Limb (tissue), 2 donors: ENCODE data around the gene GTF2I.
"Not testable (repeated sequence)": the region's sequence is repeated elsewhere in the genome, so short reads cannot be mapped to it uniquely, and the experiment has no call there.

Experiments used
- DNase-seq, 2 donors: peaks; one replicate each; pipeline ENCODE4 v3.0.0-alpha.2; 2016; ENCODE audit errors: extremely low spot score in 2 of 2

The GTF2I gene

DNA sequence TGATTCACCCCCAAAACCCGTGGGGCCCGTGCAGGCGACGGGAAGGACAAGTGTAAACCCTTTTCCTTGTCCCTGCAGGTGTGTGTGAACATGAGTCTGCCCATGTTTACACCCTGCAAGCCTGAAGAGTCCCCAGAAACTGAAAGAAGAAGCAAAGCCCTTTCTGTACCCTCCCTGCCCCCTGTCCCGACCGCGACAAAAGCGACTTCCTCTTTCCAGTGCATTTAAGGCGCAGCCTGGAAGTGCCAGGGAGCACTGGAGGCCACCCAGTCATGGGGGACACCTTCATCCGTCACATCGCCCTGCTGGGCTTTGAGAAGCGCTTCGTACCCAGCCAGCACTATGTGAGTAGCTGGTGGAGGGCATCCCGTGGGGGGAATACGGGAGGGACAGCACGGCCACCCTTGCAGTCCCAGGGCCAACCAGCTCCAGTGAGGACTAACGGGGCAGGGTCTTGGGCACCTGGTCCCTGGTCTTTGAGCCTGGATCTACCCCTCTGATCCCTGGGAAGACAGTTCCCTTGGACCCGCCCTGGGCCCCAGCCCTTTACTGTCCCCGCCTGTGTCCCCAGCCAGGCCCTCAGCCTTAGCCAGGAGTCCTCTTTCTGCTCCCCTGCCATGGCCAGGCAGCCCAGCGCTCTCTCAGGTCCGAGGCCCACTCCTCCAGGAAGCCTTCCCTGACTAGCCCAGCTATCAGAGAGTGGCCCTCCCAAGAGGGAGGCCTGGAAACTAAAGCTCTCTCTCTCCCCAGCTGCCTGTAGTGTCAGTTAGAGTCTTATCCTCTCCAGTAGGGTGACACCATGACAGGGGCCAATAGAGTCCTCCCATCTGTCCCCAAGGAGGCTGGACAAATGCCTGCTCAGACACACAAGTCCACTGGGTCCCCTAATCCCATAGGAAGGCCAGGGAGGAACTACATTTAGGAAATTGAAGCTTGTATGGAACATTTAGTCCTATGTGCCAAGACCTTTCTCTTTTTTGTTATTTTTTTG, 116.5 kb downstream of the GTF2I start, which contains the start of gene NCF1:
Gene NCF1, plus strand, starts transcription at position 252 of the 991 bp plus-strand sequence. Its CDS starts 21 bp downstream, at position 273.
- not testable (repeated sequence) for DNase-seq

DNA sequence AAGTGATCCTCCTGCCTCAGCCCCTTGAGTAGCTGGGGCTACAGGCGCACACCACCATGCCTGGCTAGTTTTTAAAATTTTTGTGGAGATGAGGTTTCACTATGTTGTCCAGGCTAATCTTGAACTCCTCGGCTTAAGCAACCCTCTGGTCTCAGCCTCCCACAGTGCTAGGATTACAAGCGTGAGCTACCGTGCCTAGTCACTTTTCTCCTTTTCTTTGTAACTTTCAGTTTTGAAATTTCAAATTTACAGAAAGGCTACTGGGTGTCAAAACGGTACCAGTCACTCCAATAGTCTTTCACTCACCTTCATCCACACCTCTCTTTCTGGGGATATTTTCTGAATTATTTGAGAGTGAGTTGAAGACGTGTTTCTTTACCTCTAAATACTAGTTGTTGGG, 117.6 kb downstream of the GTF2I start:
- not testable (repeated sequence) for DNase-seq

DNA sequence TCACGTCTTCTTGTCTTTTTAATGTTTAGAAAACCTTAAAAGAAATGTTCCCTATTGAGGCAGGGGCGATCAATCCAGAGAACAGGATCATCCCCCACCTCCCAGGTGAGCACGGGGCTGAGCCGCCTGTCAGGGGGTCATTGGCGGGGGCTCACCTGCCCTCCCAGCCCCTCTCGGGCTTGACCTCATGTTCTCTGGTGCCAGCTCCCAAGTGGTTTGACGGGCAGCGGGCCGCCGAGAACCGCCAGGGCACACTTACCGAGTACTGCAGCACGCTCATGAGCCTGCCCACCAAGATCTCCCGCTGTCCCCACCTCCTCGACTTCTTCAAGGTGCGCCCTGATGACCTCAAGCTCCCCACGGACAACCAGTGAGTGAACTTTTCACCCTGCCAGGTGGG, 121.5 kb downstream of the GTF2I start:
- not testable (repeated sequence) for DNase-seq

DNA sequence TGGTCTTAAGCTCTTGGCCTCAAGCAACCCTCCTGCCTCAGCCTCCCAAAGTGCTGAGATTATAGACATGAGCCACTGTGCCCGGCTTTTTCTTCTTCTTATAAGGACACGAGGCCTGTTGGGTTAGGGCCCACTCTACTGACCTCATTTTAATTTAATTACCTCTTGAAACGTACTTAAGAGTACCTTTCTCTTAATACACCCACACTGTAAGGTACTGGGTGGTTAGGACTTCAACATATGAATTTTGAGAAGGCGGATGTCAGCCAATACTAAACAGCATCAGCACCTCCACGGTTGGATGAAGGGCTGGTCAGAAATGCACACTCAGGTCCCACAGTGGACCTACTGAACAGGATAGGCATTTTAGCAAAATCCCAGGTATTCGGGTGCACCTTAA, 124.2 kb downstream of the GTF2I start:
- not testable (repeated sequence) for DNase-seq

DNA sequence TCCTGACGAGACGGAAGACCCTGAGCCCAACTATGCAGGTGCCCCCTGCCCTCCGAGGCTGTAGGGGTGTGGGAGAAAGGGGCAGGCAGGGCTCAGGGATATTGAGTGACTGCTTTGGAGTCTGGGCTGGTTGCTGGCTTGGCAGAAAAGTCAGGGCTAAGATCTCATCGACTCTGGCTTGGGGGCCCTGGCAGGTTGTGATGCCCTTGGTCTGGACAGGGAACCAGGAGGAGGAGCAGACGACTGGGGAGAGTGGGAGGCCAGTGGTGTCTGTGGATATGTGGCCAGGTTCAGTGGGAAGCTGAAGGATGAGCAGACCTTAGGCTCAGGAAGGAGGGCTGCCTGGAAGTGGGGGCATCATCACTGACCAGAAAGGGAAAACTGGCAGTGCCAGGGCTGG, 126.1 kb downstream of the GTF2I start:
- DNase-seq = not testable (repeated sequence)

DNA sequence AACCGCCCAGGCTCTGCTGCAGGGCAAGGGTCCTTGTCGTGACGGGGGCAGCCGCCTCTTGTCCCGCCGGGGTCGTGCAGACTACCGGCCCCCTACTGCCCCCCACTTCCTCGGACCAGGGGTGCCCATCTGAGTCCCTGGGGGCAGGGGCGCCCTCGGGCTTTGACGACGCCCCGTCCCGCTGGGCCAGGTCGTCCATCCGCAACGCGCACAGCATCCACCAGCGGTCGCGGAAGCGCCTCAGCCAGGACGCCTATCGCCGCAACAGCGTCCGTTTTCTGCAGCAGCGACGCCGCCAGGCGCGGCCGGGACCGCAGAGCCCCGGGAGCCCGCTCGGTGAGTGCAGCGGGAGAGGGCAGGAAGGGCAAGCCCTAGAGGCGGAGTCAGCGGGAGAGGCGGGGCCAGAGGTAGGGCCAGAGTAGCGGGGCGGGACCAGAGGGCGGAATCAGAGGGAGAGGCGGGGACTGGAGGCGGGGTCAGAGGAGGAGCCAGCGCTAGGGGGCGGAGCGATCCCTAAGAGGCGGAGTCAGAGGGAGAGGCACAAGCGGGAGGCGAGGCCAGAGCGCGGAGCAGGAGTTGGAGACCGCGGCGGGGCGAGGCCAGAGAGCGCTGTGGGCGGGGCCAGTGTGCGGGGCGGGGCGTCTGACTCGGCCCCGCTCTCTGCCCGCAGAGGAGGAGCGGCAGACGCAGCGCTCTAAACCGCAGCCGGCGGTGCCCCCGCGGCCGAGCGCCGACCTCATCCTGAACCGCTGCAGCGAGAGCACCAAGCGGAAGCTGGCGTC, 131.0 kb downstream of the GTF2I start:
- DNase-seq = peak; percentile 73 to 96

DNA sequence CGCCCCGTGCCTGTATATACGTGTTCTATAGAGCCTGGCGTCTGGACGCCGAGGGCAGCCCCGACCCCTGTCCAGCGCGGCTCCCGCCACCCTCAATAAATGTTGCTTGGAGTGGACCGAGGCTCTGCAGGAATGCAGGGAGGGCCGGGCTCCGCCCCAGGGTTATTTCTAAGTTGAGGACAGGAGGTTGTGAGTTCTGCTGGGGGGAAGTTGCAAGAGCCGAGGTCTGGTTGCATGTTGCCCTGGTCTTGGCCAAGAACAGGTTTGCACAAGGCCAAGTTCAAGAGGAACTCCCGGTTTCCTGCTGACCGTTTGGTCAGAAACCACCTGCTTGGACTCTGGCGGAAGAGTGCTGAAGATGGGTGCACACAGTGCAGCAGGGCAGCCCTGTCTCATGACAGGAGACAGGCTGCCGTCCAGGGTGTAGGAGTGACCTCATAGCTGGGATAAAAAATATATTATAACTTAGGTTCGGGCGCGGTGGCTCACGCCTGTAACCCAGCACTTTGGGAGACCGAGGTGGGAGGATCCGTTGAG, 131.8 kb downstream of the GTF2I start:
- not testable (repeated sequence) for DNase-seq

DNA sequence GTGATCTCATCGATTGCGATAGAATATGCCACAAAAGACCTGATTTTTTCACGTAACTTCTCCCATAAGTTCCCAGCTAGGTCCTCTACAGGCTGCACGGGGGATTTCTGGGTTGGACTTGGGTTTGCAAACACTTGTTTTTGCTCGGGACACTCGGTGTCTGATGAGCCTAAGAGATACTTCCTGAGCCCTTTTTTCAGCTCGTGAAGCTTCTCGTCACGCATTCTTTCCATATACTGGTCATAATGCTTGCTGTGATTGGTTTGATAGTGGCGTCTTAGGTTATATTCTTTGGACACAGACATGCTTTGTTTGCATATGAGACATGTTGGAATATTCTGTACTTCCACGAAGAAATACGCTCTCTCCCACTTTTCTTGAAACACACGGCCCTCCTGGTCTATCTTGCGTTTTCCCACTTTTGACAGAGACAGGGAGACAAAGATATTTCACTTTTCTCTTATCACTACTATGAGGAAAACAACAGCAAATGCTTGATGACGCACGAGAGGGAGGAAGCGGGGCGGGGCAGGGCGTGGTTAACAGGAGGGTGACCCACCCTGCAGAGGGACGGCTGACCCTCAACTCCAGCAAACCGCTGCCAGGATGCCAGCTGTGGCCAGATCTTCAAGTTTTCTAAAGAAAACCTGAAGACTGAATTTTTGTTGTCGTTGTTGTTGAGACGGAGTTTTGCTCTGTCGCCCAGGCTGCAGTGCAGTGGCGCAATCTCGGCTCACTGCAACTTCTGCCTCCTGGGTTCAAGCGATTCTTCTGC, 140.5 kb downstream of the GTF2I start:
- not testable (repeated sequence) for DNase-seq

DNA sequence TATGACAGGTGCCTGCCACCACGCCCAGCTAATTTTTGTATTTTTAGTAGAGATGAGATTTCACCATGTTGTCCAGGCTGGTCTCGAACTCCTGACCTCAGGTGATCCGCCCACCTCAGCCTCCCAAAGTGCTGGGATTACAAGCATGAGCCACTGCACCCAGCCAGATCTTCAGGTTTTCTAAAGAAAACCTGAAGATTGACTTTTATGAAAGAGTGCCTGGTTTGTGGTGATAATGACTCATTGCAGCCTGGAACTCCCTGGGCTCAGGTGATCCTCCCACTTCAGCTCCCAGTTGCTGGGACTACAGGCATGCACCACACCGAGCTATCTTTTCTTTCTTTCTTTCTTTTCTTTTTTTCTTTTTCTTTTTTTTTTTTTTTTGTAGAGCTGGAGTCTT, 141.1 kb downstream of the GTF2I start:
- not testable (repeated sequence) for DNase-seq
